ENCODE data around the gene ZIC4. TPM values are rescaled to one million over a fixed set of nuclear protein-coding genes. Genes with fewer than 3 reads are reported as not detected.

The ZIC4 gene
- total and polyA plus RNA-seq, 2 of the 4 experiments (the other 2 are of a cell fraction): not detected

DNA sequence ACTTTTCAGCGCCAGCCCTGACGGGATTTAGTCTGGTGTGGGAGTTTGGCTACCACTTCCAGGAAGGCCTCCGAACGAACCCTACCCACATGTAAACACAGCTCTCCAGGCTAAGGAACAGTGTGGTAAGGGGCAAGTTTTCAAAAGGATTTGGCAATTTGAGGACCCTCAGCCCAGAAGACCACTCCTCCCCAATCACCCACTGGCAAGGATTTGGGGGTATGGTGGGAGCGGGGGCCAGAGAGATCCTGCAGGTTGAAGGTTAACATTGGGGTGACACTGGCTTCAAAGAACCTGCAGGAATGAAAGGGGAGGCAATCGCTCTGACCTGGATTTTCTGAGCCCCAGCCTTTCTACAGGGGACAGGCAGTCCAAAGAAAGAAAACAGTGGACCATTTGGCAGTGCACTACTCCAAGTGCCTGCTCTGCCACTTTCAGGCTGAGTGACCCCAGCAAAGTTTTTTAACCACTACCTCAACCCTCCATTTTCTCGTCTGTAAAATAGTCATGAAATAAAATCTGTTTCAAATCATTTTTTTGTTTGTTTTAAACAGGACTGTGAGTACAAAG, 34.5 kb downstream of the ZIC4 start:
- ChIA-PET POLR2A (ENCODE audit: unreplicated experiment) (no interaction called here), CTCF (no interaction called here)
- in situ Hi-C loops (cut with MboI; ENCODE audit: low sequenced_read_pairs): no loop called here

More for the DNA sequence above, 34.5 kb downstream of the ZIC4 start:
- ATAC-seq (ENCODE audit: low read depth) (no peak), DNase-seq (no peak)
- no peaks in the 10 kb centered on the region for H3K9me1 ChIP-seq (ENCODE audit: insufficient read depth, low read length)
- H2BK5ac ChIP-seq (ENCODE audit: low read depth, low read length, poor library complexity, severe bottlenecking): no peak overlapping the region
- H2AK5ac ChIP-seq (ENCODE audit: low read depth, low read length): no peak overlapping the region
- no peak overlapping the region for H2BK120ac ChIP-seq (ENCODE audit: low read depth, low read length)
- H3K9ac ChIP-seq (ENCODE audit: low read depth, low read length): no peak overlapping the region
- H3K9me3 ChIP-seq (ENCODE audit: control insufficient read depth, insufficient read depth, low read length): peaks cover 9% of the 10 kb centered on the region
- no peak overlapping the region for H2AFZ ChIP-seq (replicated peaks; ENCODE audit: low read length, poor library complexity)
- H4K5ac ChIP-seq (ENCODE audit: low read depth, low read length): no peak overlapping the region
- H3K56ac ChIP-seq (ENCODE audit: extremely low read depth, insufficient read depth, low read length): no peak overlapping the region
- BruUV-seq (replicated peaks): no TSS peak
- no peaks in the 10 kb centered on the region for H3K4me1 ChIP-seq (ENCODE audit: control insufficient read depth, insufficient read depth, low read length)
- no peak overlapping the region for H3K23ac ChIP-seq (ENCODE audit: low read depth, low read length)
- no peak overlapping the region for H2BK20ac ChIP-seq (ENCODE audit: low read depth, low read length)
- no peak overlapping the region for H3K4ac ChIP-seq (ENCODE audit: low read depth, low read length)
- H3K27me3 ChIP-seq (ENCODE audit: control insufficient read depth, insufficient read depth, low read length): peaks cover 70% of the 10 kb centered on the region
- WGBS, 2 experiments (ENCODE audit: extremely low coverage in 2 of 2, insufficient read length in 1 of 2): no CpG with 5 or more reads among the region's 7 CpGs
- no peak overlapping the region for H3K4me2 ChIP-seq (ENCODE audit: low read depth, low read length)
- no peaks in the 10 kb centered on the region for H4K20me1 ChIP-seq (ENCODE audit: insufficient read depth, low read length)
- TF ChIP-seq POLR2A (IDR thresholded peaks at IDR 0.05; ENCODE audit: low read depth, low read length) (no peak), MAZ (IDR thresholded peaks at IDR 0.05; ENCODE audit: borderline replicate concordance, low read depth, low read length) (no peak), RAD21 (IDR thresholded peaks at IDR 0.05; ENCODE audit: low read length) (no peak), MXI1 (IDR thresholded peaks at IDR 0.05; ENCODE audit: borderline replicate concordance, low read depth, low read length) (no peak), NFE2L2 (IDR thresholded peaks at IDR 0.05; ENCODE audit: low read depth, low read length) (no peak), CEBPB (IDR thresholded peaks at IDR 0.05; ENCODE audit: low read depth, low read length) (no peak), FOS (IDR thresholded peaks at IDR 0.05; ENCODE audit: low read depth, low read length) (no peak)
- TF ChIP-seq, protein P1, sequence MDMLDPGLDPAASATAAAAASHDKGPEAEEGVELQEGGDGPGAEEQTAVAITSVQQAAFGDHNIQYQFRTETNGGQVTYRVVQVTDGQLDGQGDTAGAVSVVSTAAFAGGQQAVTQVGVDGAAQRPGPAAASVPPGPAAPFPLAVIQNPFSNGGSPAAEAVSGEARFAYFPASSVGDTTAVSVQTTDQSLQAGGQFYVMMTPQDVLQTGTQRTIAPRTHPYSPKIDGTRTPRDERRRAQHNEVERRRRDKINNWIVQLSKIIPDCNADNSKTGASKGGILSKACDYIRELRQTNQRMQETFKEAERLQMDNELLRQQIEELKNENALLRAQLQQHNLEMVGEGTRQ (IDR thresholded peaks at IDR 0.05; ENCODE audit: low read depth, low read length): no peak
- no peak overlapping the region for H3K4me3 ChIP-seq (ENCODE audit: insufficient read depth, low read depth, low read length)
- dilution Hi-C loops (cut with HindIII; ENCODE audit: low sequenced_read_pairs, unreplicated experiment): no loop called here
- intact Hi-C loops (cut with micrococcal nuclease): no loop called here
- no peaks in the 10 kb centered on the region for H3K79me1 ChIP-seq (ENCODE audit: low read depth in 1 of 2, low read length in 2 of 2)
- no peak overlapping the region for H3K27ac ChIP-seq (ENCODE audit: insufficient read depth, low read length)
- H2AK9ac ChIP-seq (replicated peaks; ENCODE audit: low read depth, low read length, poor library complexity): no peak overlapping the region
- no peak overlapping the region for H3K18ac ChIP-seq (ENCODE audit: low read depth, low read length)
- no peak overlapping the region for H4K91ac ChIP-seq (ENCODE audit: insufficient read depth, low read depth, low read length)
- no peak overlapping the region for H4K8ac ChIP-seq (ENCODE audit: low read depth in 2 of 2, low read length in 2 of 2)
- no peak overlapping the region for H2BK15ac ChIP-seq (ENCODE audit: low read depth, low read length)
- H3K14ac ChIP-seq (replicated peaks; ENCODE audit: low read depth, low read length): no peak overlapping the region
- no peaks in the 10 kb centered on the region for H3K36me3 ChIP-seq (ENCODE audit: control insufficient read depth, insufficient read depth, low read length)
